SH-SY5Y (cell line): ENCODE measurements around the gene WDR54.

Experiments used
- GATA2 ChIP-seq: IDR thresholded peaks from 2 replicates; pipeline ENCODE4 v1.6.1; 2011; ENCODE audit warnings: mild to moderate bottlenecking, low read depth, low read length
- GATA3 ChIP-seq: IDR thresholded peaks from 2 replicates; pipeline ENCODE4 v1.6.1; 2011; ENCODE audit warnings: low read depth, mild to moderate bottlenecking, low read length, moderate library complexity

WDR54 gene

DNA sequence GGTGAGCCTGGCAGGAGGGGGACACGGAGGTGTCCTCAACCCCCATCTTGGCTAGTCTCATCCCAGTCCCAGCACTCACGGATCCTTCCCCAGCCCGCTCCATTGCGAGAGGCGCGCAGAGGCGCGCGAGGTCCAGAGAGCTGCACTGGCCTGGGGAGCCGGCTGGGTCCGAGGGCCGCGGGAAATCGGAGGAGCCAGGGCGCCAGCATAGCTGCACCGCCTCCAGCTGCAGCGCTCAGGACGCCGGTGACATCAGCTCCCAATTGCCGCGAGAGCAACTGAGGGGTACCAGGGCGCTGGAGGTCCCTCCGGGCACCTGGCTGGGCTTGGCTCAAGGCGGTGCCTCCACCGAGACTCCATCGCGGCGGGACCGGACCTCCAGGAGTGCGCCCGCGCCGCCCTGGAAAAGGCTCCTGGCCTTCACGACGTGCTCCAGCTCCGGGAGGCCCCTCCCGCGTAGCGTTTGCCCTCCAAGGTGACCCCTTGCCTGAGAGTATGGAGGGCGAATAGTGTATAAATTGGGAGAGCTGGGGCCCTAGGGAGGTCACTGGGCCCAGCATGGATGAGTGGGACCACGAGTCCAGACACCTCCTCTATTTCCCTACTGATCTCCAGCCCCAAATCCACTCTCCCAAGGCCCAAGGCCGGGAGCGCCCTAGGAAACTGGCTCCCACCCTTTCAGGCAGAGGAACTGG is 14.7 kb downstream of the WDR54 start:
- TF ChIP-seq GATA2, result no peak
- no peak for TF ChIP-seq GATA3

DNA sequence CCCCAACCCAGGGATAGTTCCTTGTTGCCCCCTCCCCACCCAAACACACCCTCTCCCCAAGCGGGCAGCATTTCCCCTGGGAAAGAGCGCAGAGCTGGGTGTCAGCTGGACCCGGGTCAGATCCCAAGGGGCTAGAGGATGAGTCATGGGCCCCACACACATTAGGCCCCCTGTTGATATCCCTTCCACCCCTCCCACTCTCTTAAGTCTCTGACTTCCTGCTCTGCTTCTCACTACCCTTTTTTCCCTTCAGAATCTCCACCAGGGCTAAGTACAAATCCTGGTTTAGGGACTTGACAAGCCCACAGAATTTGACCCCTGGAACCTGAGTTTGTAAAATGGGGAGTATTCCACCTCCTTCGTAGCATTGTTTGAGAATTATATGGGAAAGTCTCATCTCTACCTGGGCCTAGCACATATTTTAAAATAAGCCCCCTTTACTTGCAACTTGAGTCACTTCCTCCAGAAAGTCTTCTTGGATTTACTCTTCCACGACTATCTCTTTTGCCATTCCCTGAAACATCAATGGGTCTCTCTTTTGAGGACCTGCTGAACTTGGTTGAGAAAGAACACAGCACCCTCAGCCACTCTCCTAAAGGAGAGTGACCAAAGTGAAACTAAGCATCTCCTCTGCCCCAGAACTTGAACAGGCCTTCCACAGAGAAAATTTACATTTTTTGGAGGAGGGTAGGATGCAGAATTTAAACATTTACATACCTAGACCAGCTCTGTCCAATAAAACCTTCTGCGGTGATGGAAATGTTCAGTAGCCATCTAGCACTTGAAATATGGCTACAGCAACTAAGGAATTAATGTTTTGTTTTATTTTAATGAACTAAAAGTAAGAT is 15.5 kb downstream of the WDR54 start:
- TF ChIP-seq GATA3 (no peak), GATA2 (no peak)

DNA sequence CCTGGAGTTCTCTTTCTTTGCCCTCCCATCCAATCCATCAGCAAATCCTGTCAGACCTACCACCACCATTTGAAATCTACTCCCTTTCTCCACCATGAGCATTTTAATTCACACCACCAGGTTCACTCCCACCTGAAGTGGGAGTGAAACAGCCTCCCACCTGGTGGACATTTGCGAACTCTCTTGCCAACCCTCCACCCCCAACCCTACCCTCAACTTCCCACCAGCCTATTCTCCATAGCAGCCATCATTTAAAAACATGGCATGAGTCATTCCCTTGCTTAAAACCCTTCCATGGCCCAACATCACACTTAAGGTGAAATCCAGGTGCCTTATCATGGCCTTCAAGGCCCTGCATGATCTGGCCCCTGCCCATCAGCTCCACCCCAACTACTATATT is 16.7 kb downstream of the WDR54 start:
- no peak for TF ChIP-seq GATA2
- TF ChIP-seq GATA3, result no peak

DNA sequence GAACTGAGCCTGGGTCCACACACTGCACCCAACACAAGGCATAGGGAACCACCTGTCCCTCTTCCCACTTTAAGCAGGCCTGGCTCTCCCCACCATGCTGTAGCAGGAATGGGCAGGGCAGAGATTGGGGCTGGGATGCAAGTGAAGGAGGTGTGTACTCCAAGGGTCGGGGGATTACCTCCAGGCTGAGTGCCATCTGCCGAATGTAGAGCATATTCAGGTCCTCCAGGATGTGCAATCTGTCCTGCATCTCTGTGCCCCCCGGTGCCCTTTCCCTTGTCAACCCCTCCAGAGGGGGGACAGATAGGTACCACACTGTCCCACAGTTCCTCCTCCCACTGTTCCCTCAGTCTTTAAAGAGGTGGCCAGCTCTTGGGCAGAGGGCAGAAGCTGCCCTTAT is 17.8 kb downstream of the WDR54 start:
- TF ChIP-seq GATA3, result no peak
- TF ChIP-seq GATA2, result no peak

DNA sequence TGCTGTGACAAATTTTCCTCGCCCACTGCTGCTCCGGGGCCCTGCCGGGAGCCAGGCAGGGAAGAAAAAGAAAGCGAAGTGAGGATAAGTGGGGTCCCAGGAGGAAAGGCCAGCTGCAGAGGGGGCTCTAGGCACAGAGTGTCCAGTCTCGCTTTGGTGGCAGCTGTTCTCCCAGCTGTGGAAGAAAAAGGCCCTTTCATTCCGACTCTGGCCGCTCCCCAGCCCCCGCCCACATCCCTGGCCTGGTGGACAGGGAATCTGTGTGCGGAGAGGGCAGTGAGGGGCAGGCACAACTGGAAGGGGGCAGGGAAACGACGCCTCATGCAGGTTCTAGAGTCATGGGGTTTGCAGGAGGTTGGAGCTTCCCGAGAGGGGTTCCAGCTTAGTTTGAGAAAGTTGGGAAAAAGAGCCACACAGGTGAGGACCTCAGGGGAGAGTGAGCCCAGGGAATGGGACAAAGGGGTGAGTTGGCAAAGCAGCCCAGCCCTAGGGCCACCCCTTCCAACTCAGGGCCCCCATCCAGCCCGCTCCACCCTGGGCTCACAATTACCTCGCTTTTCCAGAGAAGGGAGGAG is 18.4 kb downstream of the WDR54 start:
- no peak for TF ChIP-seq GATA3
- no peak for TF ChIP-seq GATA2

DNA sequence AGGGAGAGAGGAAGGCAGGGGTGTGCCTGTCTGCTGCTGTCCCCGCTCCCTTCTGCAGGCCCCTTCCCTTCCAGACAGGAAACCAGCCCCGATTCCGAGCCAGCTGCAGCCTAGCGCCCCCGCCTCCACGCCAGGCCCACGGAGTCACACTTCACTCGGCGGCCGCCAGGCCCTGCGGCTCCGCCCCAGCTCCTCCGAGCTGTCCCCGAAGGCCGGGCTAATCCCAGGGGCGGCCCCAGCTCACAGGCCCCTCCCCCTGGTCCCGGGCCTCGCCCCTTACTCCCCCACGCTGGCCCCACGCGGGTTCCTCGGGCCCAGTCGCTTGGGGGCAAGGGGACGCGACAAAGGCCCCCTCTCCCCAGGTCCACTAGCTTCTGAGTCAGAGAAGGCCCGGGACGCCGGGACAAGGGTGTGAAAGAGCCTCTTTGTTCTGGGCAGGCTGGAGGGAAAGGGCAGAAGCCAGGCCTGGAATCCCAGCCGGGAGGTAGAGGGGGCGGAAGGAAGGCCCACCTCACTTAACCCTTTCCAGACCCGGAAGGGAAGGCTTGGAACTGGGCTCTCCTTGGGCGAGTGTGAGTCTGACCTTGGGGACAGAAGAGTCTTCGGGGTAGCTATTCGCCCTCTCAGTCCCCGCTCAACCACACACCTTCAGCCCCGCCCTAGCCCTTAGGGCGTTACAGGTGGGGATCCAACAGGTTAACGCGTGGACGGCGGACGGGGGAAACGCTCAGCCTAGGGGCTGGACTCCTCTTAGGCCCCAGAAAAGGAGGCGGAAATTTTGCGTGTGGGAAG is 19.0 kb downstream of the WDR54 start:
- TF ChIP-seq GATA3 (no peak), GATA2 (no peak)

DNA sequence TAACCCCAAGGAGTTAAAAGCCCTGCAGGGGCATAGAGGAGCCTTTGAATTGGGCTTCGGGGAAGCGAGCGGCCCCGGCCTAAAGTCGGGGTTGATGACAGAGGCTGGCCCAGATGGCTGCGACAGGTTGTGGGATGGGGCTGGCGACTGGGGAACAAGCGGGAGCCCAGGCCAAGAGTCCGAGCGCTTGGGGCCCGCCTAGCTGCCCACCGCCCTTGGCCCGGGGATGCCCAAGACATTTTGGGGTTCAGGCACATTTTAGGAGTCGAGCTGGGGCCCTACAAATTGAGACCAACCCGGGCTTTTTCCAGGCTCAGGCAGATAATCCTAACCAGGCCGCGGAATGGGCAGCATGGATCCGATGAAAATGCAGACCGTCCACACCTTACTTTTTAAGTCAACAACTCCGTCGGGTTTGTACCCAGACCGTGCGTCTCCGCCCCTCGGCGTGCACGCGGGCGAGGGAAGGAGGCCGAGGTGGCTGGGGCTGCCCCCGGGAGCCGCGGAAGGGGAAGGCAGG is 19.7 kb downstream of the WDR54 start:
- no peak for TF ChIP-seq GATA2
- TF ChIP-seq GATA3, result no peak

DNA sequence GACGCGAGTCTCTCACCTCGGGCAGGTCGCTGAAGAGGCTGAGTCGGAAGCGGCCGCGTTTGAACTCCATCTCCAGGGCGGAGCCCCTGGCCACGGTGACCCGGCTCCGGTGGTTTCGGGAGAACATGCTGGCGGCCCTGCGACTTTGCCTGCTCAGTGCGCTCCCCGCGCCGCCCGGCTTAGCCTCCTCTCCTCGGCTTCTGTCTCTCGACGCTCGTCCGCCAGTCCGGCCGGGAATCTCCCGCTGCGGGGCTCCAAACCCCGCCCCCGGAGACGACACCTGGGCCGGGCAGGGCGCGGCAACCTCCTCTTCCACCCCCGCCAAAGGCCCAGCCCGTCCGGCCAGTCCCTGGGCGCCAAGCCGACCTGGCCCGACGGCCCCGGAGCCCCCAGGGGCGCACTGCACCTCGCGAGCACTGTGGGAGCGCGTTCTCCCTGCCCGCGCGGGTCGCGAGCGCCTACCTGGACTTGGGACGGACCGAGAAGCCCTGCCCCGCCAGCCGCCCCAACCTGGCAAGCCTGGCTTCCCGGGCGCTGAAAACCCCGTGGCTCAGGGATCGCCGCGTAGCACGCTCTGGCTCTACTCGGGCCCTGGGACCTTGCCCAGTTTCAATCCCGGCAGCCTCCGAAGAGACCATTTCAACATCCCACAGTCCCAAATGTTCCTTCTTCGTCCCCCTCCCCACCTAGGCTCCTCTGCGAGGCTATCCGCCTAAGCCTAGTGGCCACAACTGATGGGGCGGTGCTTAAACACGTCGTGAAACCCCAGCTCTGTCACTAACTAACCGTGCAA is 20.4 kb downstream of the WDR54 start, which contains the start of gene RTKN:
TSS of gene RTKN (minus strand) at position 248 of the 793 bp plus-strand sequence. CDS start at position 127, 121 bp downstream.
- TF ChIP-seq GATA3 (no peak), GATA2 (no peak)

DNA sequence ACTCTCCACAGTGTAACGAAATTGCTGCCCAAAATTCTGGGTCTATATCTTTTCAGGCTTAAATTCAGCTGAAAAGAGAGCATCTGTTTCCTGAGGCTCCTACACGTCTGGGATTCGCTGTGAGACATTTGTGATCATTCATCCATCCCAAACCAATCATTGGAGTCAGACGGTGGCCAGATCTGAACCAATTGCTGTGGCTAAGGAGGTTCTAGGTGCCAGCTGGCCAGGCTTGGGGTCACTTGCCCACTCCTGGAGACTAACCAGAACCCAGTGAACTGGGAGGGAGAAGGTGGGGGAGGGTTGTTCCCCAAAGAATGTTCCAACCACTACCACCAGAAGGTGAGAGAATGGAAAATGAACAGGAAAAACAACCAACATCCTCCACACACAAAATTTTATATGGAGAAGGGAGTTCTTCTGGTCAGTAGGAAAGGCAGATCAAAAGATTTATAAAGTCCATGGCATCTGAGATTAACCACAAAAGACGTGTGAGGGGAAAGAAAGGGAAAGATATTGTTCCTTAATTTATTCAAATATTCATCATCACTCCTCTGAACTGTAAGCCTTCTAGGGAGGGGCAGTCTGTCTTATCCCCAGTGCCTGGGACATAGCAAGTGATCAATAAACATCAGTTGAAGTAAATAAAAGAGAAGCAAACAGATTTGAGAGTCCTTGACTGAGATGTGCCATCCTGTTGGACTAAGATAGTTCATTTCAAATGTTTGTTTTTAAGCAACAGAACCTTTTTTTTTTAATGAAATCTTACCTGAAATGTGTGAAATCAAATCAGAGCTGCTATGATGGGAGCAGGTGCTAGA is 23.2 kb downstream of the WDR54 start:
- TF ChIP-seq GATA3 (no peak), GATA2 (no peak)

DNA sequence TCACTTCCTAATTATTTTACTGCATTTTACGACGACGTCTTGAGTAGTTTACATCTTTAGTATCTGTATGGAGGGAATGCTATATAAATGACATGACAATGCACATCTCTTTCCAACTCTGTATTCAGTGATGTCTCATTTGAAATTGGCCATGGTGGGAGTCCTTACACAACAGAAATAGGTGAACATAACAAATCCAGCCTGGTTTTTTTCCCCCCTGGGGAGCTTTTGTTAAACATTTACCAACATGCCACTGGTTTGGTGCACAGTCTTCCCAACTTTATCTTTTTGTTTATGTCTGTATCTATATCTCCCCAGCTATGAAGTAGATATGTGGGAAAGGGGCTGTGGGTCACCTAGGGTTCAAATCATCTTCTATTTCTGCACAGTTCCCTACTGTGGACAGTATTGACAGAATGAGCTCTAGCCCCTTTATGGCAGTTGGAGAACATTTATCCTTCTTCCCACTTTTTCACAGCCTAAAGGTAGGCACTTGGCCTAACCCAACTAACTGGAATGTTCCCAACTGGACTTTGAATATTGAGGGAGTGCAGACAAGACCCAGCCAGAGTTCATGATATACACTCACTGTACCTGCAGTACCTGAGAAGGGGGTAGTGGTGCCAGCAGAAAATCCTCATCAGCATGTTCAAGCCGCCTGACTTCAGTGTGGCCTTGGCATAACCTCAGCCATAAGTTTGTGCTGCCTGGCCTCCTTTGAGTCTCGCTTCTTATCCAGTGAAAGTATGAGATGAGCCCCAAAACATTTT is 25.9 kb downstream of the WDR54 start:
- TF ChIP-seq GATA3, result no peak
- TF ChIP-seq GATA2, result no peak

DNA sequence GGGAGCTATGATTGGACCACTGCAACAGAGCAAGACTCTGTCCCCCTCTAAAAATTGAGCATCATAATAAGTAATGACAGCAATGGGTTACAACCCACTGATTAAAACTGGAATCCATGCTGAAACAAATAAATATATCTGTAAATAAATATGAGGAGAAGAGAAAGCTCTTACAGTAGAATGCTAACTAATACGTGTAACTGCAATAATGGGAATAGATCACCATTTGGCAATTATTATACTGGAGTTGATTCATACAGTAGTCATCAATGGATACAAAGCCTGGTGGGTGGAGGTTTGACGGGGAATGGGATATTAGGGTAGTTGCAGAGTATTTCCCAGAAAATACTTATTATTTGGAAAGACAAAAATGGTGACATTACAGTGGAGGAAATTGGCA is 27.2 kb downstream of the WDR54 start:
- no peak for TF ChIP-seq GATA2
- no peak for TF ChIP-seq GATA3

DNA sequence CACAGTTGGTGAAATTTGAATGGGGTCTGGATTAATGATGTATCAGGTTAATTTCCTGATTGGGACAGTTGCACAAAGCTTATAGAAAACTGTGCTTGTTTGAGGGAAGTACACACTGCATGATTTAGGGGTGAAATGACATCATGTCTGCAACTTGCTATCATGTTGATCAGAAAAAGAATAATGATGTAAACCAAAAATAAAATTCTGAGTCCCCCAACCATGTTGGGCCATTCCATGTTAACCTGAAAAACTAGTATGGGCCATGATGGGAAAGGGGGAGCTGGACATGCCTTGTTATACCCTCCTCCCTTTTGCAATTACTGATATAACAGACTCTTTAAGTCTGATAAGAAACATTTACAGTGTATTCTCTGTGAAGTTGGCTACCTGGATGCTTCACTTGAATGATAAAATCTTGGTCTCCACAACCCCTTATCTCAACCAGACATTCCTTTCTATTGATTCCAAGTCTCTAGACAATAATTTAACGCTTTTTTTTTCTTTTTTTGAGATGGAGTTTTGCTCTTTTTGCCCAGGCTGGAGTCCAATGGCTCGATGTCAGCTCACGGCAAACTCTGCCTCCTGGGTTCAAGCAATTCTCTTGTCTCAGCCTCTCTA is 29.1 kb downstream of the WDR54 start:
- no peak for TF ChIP-seq GATA3
- no peak for TF ChIP-seq GATA2
